Stimulated activated CD8-positive, alpha-beta memory T cell treated with anti-CD3 and anti-CD28 coated beads, Interleukin-7, amount 100 ng/mL, for 4 hours (primary cell): ENCODE data around the gene ZBTB2.
"Not testable (repeated sequence)": the region's sequence is repeated elsewhere in the genome, so short reads cannot be mapped to it uniquely, and the experiment has no call there.

Experiments used
- DNase-seq, 2 donors: peaks; one replicate each; pipeline ENCODE4 v3.0.0-alpha.2; 2020; ENCODE audit warnings: low read depth in 2 of 2

ZBTB2 gene

GRCh38 chr6:151400473-151400872 lies 9.1 kb upstream of the ZBTB2 start:
- DNase-seq = no peak

- DNase-seq = no peak
Observed at GRCh38 chr6:151399679-151400078, 8.3 kb upstream of the ZBTB2 start.

DNA sequence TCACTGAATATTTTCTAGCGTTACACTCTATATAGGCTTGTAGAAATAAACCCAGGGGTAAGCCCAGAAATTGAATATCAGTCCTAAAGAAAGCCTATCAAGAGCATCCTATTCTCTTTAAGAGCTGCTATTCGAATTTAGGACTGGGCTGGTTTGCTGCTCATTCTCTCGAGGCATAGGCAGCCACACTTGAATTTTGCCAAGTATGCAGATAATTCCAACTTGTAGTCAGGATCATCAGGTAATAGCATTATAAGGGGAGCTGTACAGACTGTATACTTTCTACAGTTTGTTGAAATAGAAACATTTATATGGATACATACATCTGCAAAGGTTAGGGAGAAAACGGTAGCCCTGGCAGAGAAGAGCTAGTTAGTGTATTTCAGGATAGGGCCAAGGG lies 2.1 kb upstream of the ZBTB2 start:
- DNase-seq = no peak

DNA sequence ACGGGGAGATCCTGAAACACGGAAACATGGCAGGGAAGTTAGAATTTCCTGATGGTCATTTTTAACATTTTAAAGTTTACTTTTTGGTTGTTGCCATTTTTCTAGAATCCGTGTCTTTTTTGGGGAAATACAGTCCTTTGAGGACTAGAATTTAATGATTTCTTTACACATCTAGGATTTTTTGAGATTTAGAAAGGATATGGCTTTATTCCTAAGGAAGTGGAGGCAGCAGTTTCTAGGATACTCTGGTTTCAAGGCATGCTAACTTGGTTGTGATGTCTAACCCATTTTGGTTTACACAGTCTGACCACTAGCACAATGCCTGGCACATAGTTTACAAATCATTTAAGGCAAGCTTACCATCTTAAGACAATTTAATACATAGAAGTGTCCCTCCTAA lies 1.1 kb upstream of the ZBTB2 start:
- no peak for DNase-seq

DNA sequence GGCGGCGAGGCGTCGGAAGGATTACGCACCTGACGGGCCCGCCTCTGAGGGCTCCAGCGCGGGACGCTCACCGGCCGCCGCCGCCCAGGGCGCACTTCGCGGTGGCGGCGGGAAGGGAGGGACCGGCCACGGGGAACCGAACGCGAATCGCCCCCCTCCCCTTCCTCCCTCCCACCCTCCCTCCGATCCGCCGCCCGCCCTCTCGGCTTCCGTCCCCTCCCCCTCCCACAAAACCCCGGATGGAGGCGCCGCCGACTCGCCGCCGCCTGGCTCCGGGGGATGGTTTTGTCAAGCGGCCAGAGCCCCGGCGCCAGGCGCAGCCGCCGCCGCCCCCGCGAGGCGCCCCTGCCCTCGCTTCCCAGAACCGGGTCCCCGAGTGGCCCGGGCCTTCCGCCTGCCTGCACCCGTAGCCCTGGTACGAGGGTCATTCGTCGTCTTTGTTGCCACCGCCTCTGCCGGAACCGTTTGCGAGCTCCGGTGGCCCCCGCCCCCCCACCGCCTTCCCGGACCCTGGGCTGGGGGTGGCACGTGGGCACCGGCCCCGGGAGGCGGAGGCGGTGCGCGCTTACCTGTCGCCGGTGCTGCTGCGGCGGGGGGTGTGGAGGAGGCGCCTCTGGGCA lies 398 bp downstream of the ZBTB2 start:
- peak; percentile 63 to 78 for DNase-seq

DNA sequence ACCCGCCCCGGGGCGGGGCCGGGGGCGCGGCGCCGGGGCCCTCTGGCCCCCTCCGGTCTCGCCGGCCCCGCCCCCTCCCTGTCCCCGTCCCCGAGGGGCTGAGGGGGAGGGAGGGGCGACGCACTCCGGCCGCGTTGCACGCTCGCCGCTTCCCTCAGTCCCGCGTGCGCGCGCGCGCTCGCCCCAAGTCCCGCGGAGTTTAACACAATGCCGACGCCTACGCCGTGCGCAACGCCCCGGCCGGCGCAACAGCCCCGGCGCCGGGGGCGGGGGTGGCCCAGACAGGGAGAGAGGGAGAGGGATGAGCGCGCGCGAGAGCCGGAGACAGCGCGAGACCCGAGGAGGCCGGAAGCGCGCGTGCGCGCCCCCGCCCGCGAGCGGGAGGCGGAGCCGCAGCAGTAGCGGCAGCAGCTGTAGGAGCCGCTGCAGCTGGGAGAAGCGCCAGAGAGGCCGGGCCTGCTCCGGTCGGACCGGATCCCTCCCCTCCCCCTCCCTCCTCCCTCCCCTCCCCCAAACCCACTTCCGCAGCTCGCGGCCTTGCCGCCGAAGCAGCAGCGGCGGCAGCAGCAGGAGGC lies 996 bp downstream of the ZBTB2 start:
- DNase-seq = peak; percentile 93 to 99

- peak in 1 of 2 donors; percentile 17 for DNase-seq
Observed at GRCh38 chr6:151389618-151390275, 1.6 kb downstream of the ZBTB2 start.

- no peak for DNase-seq
Observed at GRCh38 chr6:151388997-151389617, 2.3 kb downstream of the ZBTB2 start.

- no peak for DNase-seq
Observed at GRCh38 chr6:151388236-151388635, 3.1 kb downstream of the ZBTB2 start.

DNA sequence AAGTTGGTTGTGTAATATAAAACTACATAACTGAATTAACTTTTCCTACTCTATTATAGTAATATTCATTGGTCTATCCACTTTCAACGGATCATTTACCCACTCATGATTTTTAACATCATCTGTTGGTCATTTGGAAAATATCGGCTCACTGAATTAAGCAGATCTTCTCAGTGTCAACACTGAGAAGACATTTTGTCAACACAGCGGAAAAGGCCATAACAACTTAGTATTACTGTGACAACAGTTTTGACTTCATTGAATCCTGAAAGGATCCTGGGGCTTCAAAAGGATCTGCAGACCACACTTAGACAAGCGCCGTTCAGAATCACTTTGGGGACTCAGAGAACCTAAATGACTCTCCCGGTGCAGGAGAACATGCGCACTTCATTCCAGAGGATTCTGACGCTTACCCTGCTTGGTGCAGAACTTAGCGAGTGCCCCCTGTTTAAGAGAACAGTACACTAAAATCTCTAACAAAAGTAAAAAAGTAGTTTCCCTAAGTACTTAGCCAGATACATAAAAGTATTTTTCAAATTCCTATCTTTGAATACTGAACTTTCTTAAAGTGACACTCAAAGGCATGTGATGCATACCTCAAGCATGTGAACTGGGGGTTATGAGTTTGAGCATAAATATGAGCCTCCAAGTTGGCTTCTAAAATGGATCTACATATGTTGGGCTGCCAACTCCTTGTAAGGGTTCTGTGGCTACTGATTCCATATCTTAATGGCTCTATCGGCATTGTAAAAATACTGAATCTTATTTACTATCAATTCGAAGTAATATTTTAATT lies 4.0 kb downstream of the ZBTB2 start:
- DNase-seq = no peak

DNA sequence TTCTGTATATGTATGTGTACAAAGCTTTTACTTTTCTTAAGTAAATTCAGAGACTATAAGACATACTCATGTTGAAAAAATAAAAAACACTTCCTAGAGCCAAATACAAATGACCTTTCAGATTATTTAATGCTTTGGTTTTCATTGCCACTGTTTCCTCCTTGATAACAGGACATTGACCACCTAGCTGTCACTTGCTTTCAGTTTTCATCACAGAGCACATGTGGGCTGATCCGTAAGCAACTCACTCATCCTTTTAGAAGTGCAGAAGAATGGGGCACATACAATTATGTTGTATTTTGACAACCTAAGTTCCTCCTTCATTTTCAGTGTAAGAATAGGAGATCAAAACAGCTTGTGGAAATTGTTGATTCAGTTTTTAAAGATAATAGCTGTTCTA lies 6.2 kb downstream of the ZBTB2 start:
- DNase-seq = no peak

- no peak for DNase-seq
Observed at GRCh38 chr6:151384151-151384550, 7.2 kb downstream of the ZBTB2 start.

DNA sequence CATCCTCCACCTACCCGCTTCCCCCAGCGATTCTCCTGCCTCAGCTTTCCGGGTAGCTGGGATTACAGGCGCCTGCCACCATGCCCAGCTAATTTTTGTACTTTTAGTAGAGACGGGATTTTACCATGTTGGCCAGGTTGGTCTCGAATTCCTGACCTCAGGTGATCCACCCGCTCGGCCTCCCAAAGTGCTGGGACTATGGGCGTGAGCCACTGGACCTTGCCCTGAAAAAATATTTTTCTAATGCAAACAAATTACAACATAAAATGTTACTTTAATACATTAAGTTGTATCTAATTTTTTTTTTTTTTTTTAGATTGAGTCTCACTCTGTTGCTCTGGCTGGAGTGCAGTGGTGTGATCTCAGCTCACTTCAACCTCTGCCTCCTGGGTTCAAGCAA lies 8.7 kb downstream of the ZBTB2 start:
- DNase-seq = not testable (repeated sequence)

DNA sequence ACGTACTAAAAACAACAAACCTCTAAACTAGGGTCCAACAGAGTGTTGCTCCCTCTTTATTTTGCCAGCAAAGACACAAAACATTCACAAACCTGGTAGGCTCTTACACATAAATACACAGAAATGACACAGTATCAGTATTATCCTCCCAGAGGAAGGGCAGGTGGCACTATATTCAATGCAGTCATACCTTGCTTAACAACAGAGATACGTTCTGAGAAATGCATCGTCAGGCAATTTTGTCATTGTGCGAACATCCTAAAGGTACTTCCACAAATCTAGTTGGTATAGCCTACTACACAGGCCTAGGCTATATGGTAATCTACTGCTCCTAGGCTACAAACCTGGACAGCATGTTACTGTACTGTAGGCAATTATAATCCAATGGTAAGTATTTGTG lies 9.6 kb downstream of the ZBTB2 start:
- DNase-seq = no peak

GRCh38 chr6:151380848-151381205 lies 10.5 kb downstream of the ZBTB2 start:
- DNase-seq = no peak

DNA sequence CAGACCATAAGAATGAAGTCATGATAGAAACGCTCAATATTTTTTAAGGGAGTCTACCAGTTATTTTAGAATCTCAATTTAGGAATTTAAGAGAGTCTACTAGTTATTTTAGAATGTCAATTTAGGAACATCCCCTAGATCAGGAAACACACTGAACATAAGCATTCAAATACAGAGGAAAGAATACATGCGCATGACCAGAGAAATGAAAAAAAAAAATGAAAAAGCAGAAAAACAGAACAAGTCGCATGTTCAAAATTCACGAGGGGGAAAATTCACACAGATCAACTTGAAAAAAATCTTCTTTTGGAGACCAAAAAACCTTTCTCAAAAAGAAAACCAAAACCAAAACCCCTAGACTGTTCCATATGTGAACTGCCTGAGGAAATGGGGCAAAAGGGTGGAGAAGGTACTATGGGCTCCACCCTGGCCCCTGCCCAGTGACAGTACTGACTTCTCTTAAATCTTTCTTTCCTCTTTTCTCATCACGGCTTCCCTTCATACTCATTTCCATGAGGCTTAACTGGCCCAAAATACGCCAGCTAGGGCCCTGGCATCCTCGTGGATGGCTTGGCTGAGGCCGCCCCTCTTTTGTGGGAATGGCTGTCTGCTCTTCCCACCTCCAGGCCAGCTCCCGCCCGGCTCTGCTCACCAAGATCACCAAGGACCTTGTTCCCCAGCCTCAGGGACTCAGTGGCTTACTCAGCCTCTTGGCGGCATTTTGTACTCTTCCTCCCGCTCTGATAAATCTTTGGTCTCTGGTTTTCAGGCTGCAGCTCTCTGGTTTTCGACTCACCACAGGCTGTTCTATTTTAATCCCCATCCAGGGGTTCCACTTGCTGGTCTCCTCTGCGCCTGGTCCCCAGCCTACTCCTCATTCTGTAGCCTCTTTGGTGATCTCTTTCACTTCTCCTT lies 11.2 kb downstream of the ZBTB2 start:
- DNase-seq = no peak

DNA sequence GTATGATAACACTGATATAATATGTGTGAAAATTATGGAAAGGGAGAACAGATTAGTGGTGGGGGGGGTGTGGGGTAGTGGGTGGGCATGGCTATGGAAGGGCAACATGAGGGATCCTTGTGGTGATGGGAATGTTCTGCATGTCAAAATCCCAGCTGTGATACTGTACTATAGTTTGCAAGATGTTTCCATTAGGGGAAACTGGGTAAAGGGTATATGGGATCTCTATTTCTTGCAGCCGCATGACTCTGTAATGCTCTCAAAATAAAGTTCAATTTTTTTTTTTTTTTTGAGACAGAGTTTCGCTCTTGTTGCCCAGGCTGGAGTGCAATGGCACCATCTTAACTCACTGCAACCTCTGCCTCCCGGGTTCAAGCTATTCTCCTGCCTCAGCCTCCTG lies 14.3 kb downstream of the ZBTB2 start:
- no peak for DNase-seq

DNA sequence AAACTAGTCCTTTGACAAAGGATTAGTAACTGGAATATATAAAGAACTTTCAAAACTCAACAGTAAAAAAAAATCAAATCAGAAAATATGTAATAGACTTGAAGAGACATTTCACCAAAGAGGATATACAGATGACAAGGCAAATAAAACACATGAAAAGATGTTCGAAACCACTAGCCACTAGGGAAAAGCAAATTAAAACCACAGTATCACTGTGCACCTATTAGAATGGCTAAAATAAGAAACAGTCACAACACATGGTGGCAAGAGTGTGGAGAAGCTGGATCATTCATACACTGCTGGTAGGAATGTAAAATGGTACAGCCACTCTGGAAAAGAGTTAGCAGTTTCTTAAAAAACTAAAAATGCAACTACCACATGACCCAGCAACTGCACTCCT lies 14.9 kb downstream of the ZBTB2 start:
- no peak for DNase-seq

DNA sequence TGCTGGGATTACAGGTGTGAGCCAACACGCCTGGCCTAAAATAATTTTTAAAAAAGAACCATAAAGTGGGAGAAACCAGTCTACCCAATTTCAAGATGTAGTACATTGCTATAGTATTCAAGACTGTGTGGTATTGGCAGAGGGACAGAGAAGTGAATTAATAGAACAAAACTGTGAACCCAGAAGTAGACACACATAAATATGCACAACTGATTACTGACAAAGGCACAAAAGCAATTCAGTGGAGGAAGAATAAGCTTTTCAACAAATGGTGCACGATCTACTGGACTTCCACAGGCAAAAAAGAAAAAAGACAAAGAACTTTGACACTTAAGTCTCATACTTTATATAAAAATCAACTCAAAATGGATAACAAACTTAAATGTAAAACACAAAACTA lies 15.5 kb downstream of the ZBTB2 start:
- DNase-seq = no peak

DNA sequence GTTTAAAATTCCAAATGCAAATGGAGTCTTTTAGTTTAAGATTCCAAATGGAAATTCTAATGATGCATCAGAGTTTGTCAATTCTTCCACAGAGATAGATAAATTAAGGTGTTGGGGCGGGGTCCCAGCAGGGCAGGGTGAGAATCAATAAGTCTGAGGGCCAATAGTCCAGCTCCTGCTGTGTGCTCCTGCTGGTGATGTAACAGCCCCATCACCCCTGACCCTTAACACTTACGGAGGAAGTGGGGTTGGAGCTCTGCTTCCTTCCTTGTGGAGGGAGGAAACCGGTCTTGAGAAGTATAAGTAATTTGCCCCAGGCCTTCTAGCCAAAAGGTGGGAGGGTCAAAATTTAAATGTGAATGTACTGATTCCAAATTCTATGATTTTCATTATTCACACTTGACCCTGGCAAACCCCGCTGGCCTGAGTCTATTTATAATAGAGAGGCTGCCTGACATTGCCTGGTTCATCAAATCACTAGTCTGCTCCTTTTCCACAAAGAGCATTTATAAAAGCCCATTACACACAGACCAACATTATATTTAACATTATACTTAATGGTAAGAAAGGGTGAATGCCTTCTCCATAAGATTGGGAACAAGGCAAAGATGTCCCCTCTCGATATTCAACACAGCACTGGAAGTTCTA lies 17.2 kb downstream of the ZBTB2 start:
- DNase-seq = no peak

DNA sequence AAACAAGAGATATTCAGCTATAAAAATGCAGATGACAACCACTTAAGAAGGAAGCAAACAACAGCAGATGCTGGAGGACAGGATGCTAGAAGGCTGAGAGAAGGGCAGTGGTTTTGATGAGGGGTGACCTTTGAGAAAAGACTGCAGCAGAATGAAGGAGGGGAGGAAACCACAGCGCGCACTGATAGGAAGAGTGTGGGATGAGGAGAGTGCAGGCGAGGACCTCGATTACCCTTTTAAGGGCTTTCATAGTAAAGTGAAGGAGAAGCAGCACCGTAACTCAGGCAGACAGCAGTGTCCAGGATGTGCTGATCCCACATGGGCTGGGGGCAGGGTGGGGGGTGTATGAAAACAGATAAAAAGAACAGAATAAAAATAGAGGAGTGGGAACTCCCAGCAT lies 19.2 kb downstream of the ZBTB2 start:
- no peak for DNase-seq
